Loucy (cell line): ENCODE data around the gene NPTX2.

Experiments
- H2AFZ ChIP-seq: fragments of 200-600 bp; sonication (generic); 2 replicates; pipeline ENCODE4 v1.6.0; 2016; ENCODE audit warnings: antibody characterized with exemption, mild to moderate bottlenecking, low read length, moderate library complexity
- H3F3A ChIP-seq: fragments of 200-600 bp; 2 replicates; pipeline ENCODE4 v1.6.0; 2016; ENCODE audit warnings: antibody characterized with exemption, low read depth, mild to moderate bottlenecking
- H3K27me3 ChIP-seq: fragments of 200-600 bp; sonication (generic); 2 replicates; pipeline ENCODE4 v1.6.1; 2014; ENCODE audit warnings: low read length, mild to moderate bottlenecking; ENCODE audit not compliant: insufficient read depth, poor library complexity, severe bottlenecking
- H3K36me3 ChIP-seq: fragments of 200-600 bp; sonication (generic); 2 replicates; pipeline ENCODE4 v1.6.1; 2016; ENCODE audit warnings: low read length; ENCODE audit not compliant: insufficient read depth
- H3K4me1 ChIP-seq: fragments of 200-600 bp; sonication (generic); 2 replicates; pipeline ENCODE4 v1.5.1; 2014; ENCODE audit warnings: low read length, mild to moderate bottlenecking; ENCODE audit not compliant: insufficient read depth, poor library complexity, severe bottlenecking
- H3K4me2 ChIP-seq: fragments of 200-600 bp; sonication (generic); 2 replicates; pipeline ENCODE4 v1.6.0; 2014; ENCODE audit warnings: antibody characterized with exemption, low read length, low read depth, mild to moderate bottlenecking; ENCODE audit not compliant: poor library complexity, severe bottlenecking
- H3K4me3 ChIP-seq: fragments of 200-600 bp; sonication (generic); 2 replicates; pipeline ENCODE4 v1.5.1; 2014; ENCODE audit warnings: low read length, mild to moderate bottlenecking, mixed read lengths; ENCODE audit not compliant: poor library complexity, severe bottlenecking
- H3K79me2 ChIP-seq: fragments of 200-600 bp; sonication (generic); 2 replicates; pipeline ENCODE4 v1.6.1; 2014; ENCODE audit warnings: low read length; ENCODE audit not compliant: insufficient read depth
- H3K9ac ChIP-seq: fragments of 200-600 bp; sonication (generic); 2 replicates; pipeline ENCODE4 v1.6.0; 2014; ENCODE audit warnings: mild to moderate bottlenecking, low read depth, low read length, moderate library complexity; ENCODE audit not compliant: poor library complexity, severe bottlenecking
- H3K9me2 ChIP-seq: fragments of 200-600 bp; sonication (generic); replicated peaks from 2 replicates; pipeline ENCODE4 v1.6.1; 2016; ENCODE audit warnings: low read depth, low read length, mixed read lengths
- H3K9me3 ChIP-seq: fragments of 200-600 bp; sonication (generic); 2 replicates; pipeline ENCODE4 v1.6.1; 2014; ENCODE audit warnings: mild to moderate bottlenecking, antibody characterized with exemption, low read length, low read depth; ENCODE audit not compliant: insufficient read depth
- H4K20me1 ChIP-seq: fragments of 200-600 bp; sonication (generic); 2 replicates; pipeline ENCODE4 v1.6.0; 2014; ENCODE audit warnings: antibody characterized with exemption, low read length, mild to moderate bottlenecking; ENCODE audit not compliant: insufficient read depth, poor library complexity, severe bottlenecking
- EZH2phosphoT487 ChIP-seq: fragments of 200-600 bp; IDR thresholded peaks from 2 replicates; pipeline ENCODE4 v1.6.1; 2018; ENCODE audit warnings: antibody characterized with exemption, mild to moderate bottlenecking, moderate library complexity, borderline replicate concordance
- TF ChIP-seq, protein P1 (sequence below): fragments of 200-600 bp; sonication (generic); conservative IDR thresholded peaks from 2 replicates; pipeline ENCODE4 v1.5.1; 2014; ENCODE audit warnings: mild to moderate bottlenecking, antibody characterized with exemption, low read length

Gene NPTX2

DNA sequence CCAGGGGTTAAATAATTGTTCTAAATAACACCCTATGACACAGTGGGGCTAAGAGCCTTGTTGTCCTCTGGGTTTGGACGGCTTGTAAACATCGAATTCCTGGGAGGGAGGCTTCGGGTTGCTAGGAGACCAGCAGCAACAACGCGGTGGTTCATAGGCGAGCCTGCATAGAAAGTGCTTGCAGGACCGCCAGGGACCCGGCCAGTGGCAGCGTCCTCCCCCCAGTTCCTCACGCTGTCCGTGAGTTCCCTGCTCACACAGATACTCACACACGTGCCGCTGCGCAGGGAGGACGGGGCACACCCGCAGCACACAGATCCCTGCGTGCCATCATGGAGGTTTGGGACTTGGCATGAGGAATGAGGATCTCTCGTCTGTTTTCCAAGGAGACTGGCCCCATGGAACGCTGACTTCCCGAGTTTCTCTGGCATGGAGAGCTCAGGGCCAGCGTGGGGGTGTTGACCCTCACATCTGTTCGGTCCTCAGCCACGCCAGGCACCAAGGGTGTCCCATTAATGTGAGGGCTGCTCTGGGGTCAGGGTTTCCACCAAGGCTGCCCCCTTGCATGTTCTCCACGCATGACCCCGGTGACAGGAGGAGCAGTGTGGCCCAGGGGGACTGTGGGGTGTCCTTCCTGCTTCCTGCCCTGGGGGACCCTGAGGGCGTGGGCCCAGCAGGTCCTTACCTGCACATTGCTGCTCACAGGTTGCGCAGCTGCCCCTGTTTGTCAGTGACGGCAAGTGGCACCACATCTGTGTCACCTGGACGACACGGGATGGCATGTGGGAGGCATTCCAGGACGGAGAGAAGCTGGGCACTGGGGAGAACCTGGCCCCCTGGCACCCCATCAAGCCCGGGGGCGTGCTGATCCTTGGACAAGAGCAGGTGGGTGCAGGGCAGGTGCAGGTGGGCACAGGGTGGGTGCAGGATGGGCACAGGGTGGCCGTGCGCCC, 9.7 kb downstream of the NPTX2 start:
- Histone ChIP-seq H3K9ac (peak overlapping the region; percentile 90), H2AFZ (no peak overlapping the region), H3F3A (no peaks in the 10 kb centered on the region), H3K4me3 (no peak overlapping the region), H3K4me1 (peaks cover 77% of the 10 kb centered on the region), H4K20me1 (no peaks in the 10 kb centered on the region), H3K36me3 (no peaks in the 10 kb centered on the region), H3K9me3 (peaks cover under 1% of the 10 kb centered on the region; the same call in 1 of the 2 replicates), H3K9me2 (no peaks in the 10 kb centered on the region), H3K4me2 (no peak overlapping the region), H3K79me2 (peaks cover 14% of the 10 kb centered on the region; the same call in 1 of the 2 replicates), H3K27me3 (no peaks in the 10 kb centered on the region)
- TF ChIP-seq, protein P1, sequence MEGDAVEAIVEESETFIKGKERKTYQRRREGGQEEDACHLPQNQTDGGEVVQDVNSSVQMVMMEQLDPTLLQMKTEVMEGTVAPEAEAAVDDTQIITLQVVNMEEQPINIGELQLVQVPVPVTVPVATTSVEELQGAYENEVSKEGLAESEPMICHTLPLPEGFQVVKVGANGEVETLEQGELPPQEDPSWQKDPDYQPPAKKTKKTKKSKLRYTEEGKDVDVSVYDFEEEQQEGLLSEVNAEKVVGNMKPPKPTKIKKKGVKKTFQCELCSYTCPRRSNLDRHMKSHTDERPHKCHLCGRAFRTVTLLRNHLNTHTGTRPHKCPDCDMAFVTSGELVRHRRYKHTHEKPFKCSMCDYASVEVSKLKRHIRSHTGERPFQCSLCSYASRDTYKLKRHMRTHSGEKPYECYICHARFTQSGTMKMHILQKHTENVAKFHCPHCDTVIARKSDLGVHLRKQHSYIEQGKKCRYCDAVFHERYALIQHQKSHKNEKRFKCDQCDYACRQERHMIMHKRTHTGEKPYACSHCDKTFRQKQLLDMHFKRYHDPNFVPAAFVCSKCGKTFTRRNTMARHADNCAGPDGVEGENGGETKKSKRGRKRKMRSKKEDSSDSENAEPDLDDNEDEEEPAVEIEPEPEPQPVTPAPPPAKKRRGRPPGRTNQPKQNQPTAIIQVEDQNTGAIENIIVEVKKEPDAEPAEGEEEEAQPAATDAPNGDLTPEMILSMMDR, result no peak
- no peak for TF ChIP-seq EZH2phosphoT487

DNA sequence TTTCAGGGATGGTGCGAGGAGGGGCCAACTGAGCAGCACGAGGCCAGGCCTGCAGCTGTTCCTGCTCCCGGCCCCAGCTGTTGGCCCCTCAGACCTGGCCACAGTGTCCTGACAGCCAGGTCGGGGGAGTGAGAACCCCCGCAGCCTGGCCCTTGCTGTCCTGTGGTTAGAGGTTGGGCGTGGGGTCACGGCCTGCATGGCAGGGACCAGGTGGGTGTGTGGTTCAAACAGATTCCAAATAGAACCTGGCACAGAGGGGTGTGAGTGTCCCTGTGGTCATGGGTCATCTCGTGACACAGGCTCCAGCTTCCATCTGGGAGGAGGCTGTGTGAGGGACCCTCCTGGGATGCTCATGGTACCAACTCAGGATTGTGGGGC, 10.3 kb downstream of the NPTX2 start:
- H3F3A ChIP-seq, result no peaks in the 10 kb centered on the region
- H3K9me3 ChIP-seq, result peaks cover 7% of the 10 kb centered on the region; the same call in 1 of the 2 replicates
- no peaks in the 10 kb centered on the region for H3K27me3 ChIP-seq
- peaks cover 14% of the 10 kb centered on the region; the same call in 1 of the 2 replicates for H3K79me2 ChIP-seq
- peak overlapping the region; percentile 96 for H3K4me2 ChIP-seq
- no peaks in the 10 kb centered on the region for H4K20me1 ChIP-seq
- H2AFZ ChIP-seq, result no peak overlapping the region
- H3K36me3 ChIP-seq, result no peaks in the 10 kb centered on the region
- no peak overlapping the region for H3K4me3 ChIP-seq
- peak overlapping the region; percentile 90 for H3K9ac ChIP-seq
- TF ChIP-seq, protein P1, result no peak
- no peak for TF ChIP-seq EZH2phosphoT487
- H3K9me2 ChIP-seq, result no peaks in the 10 kb centered on the region
- H3K4me1 ChIP-seq, result peaks cover 77% of the 10 kb centered on the region

DNA sequence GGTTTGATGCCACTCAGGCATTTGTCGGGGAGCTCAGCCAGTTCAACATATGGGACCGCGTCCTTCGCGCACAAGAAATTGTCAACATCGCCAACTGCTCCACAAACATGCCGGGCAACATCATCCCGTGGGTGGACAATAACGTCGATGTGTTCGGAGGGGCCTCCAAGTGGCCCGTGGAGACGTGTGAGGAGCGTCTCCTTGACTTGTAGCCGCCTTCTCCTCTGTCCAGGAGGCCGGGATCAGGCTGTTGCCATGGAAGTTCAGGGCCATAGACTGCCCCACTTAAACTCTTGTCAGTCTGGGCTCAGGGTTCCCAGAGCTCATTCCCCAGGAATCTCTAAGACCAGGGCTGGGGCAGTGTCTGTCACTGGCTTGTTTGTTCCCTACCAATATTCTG, 11.3 kb downstream of the NPTX2 start:
- Histone ChIP-seq H2AFZ (no peak overlapping the region), H3K9ac (peak overlapping the region; percentile 90), H3K4me2 (peak overlapping the region; percentile 96)

More for the DNA sequence above, 11.3 kb downstream of the NPTX2 start:
- Histone ChIP-seq H3K4me1 (peaks cover 67% of the 10 kb centered on the region), H3K36me3 (no peaks in the 10 kb centered on the region), H3F3A (no peaks in the 10 kb centered on the region), H3K79me2 (peaks cover 14% of the 10 kb centered on the region; the same call in 1 of the 2 replicates), H3K4me3 (peak overlapping the region; percentile 71), H3K9me3 (peaks cover 10% of the 10 kb centered on the region; the same call in 1 of the 2 replicates), H4K20me1 (no peaks in the 10 kb centered on the region), H3K27me3 (no peaks in the 10 kb centered on the region), H3K9me2 (no peaks in the 10 kb centered on the region)
- TF ChIP-seq EZH2phosphoT487, result no peak
- TF ChIP-seq, protein P1, result no peak
